HCT116 (cell line): ENCODE data around the gene CALCOCO1. TPM values are rescaled to one million over a fixed set of nuclear protein-coding genes. Genes with fewer than 3 reads are reported as not detected.
A peak's percentile ranks its signal among the peaks of the same experiment; 100 is the strongest.

Experiments
- ATAC-seq: fragments of 200-7000 bp; cut with Tn5 transposase; 2 replicates; pipeline ENCODE4 v1.9.1; 2020; ENCODE audit warnings: mild to moderate bottlenecking, moderate library complexity
- BruUV-seq: library from RNA; stranded (reverse); fragments of 400-500 nt; replicated peaks from 2 replicates; lab custom pipeline; 2021; lab: Mats Ljungman, UMichigan
- CTCF ChIA-PET: fragments of 300-600 bp; sonication (Branson Sonifier 250); formaldehyde crosslinking; loops from one replicate; lab custom pipeline; 2021; ENCODE audit warnings: antibody characterized with exemption; lab: Charles Lee
- POLR2A ChIA-PET: fragments of 300-600, 350-600 bp; sonication (Branson Sonifier 250); formaldehyde crosslinking; loops from one replicate; lab custom pipeline; 2021; ENCODE audit warnings: antibody characterized with exemption; lab: Charles Lee
- RAD21 ChIA-PET, 2 experiments: fragments of 300-600 bp; sonication (Branson Sonifier 250); formaldehyde crosslinking; loops; one replicate each; lab custom pipeline; 2023; ENCODE audit warnings: low total read pairs in 2 of 2; ENCODE audit not compliant: uncharacterized antibody in 2 of 2, unreplicated experiment in 2 of 2, low non-redundant PET in 1 of 2; lab: Charles Lee
- DNase-seq: peaks from one replicate; pipeline ENCODE4 v3.0.0-alpha.2; 2010; ENCODE audit warnings: low read depth, low spot score
- H2AFZ ChIP-seq: fragments of 200-600 bp; shearing (Covaris generic), sonication (generic); 2 replicates; pipeline ENCODE4 v1.6.1; 2017; ENCODE audit warnings: low read depth, mixed run types, mixed read lengths, antibody characterized with exemption, low read length; ENCODE audit not compliant: poor library complexity, severe bottlenecking
- H3K27ac ChIP-seq: 2 replicates; pipeline ENCODE4 v1.5.1; 2012; ENCODE audit warnings: low read depth, low read length
- H3K27me3 ChIP-seq: fragments of 200-600 bp; sonication (generic); 2 replicates; pipeline ENCODE4 v1.6.1; 2016; ENCODE audit warnings: mixed run types, low read length, mixed read lengths; ENCODE audit not compliant: insufficient read depth
- H3K36me3 ChIP-seq, 2 experiments: fragments of 200-500 bp in 1 of 2; fragments of 200-600 bp in 1 of 2; sonication (Bioruptor generic) in 1 of 2; sonication (generic) in 1 of 2; 2 replicates each; pipeline versions ENCODE4 v1.5.1 to v1.6.1; 2014 to 2016; ENCODE audit warnings: low read length in 2 of 2, inconsistent platforms in 1 of 2, mixed read lengths in 1 of 2, mixed run types in 1 of 2; ENCODE audit not compliant: insufficient read depth in 2 of 2, control insufficient read depth in 1 of 2
- H3K4me1 ChIP-seq, 2 experiments: fragments of 200-600 bp in 1 of 2; sonication (generic) in 1 of 2; 2 replicates each; pipeline versions ENCODE4 v1.5.1 to v1.6.1; 2012 to 2017; ENCODE audit warnings: low read length in 2 of 2, inconsistent platforms in 1 of 2, mild to moderate bottlenecking in 1 of 2, mixed read lengths in 1 of 2, mixed run types in 1 of 2, moderate library complexity in 1 of 2; ENCODE audit not compliant: insufficient read depth in 2 of 2, control insufficient read depth in 1 of 2
- H3K4me2 ChIP-seq: fragments of 200-600 bp; sonication (generic); 2 replicates; pipeline ENCODE4 v1.6.1; 2017; ENCODE audit warnings: mixed run types, low read length, mixed read lengths
- H3K4me3 ChIP-seq, 2 experiments: fragments of 200-600 bp in 1 of 2; sonication (generic) in 1 of 2; replicated peaks in 1 of 2; 2 replicates each; pipeline ENCODE4 v1.5.1; 2011 to 2016; ENCODE audit warnings: low read length in 2 of 2, control low read depth in 1 of 2, low read depth in 1 of 2, mild to moderate bottlenecking in 1 of 2, mixed read lengths in 1 of 2, mixed run types in 1 of 2
- H3K79me2 ChIP-seq: fragments of 200-600 bp; sonication (generic); 2 replicates; pipeline ENCODE4 v1.6.1; 2017; ENCODE audit warnings: mild to moderate bottlenecking, mixed run types, low read length, moderate library complexity, mixed read lengths; ENCODE audit not compliant: insufficient read depth
- H3K9ac ChIP-seq: fragments of 200-600 bp; sonication (generic); 2 replicates; pipeline ENCODE4 v1.6.1; 2016; ENCODE audit warnings: low read length, mixed read lengths
- H3K9me2 ChIP-seq: fragments of 200-600 bp; sonication (generic), shearing (Covaris generic); 2 replicates; pipeline ENCODE4 v1.6.1; 2017; ENCODE audit warnings: mixed run types, mild to moderate bottlenecking, moderate library complexity; ENCODE audit not compliant: insufficient read depth
- H3K9me3 ChIP-seq, 2 experiments: fragments of 200-500 bp in 1 of 2; fragments of 200-600 bp in 1 of 2; sonication (Bioruptor generic) in 1 of 2; sonication (generic) in 1 of 2; 2 replicates each; pipeline ENCODE4 v1.6.1; 2014 to 2017; ENCODE audit warnings: low read length in 2 of 2, mixed read lengths in 2 of 2, inconsistent platforms in 1 of 2, low read depth in 1 of 2, mild to moderate bottlenecking in 1 of 2, mixed run types in 1 of 2, moderate library complexity in 1 of 2; ENCODE audit not compliant: control insufficient read depth in 1 of 2, insufficient read depth in 1 of 2
- H4K20me1 ChIP-seq: fragments of 200-600 bp; sonication (generic), shearing (Covaris generic); 2 replicates; pipeline ENCODE4 v1.6.1; 2017; ENCODE audit warnings: mixed run types, mild to moderate bottlenecking, moderate library complexity; ENCODE audit not compliant: insufficient read depth
- ATF3 ChIP-seq: IDR thresholded peaks from 2 replicates; pipeline ENCODE4 v1.6.1; 2012
- EZH2 ChIP-seq: fragments of 200-600 bp; sonication (generic); IDR thresholded peaks from 2 replicates; pipeline ENCODE4 v1.6.1; 2017; ENCODE audit warnings: antibody characterized with exemption, mixed run types
- MAX ChIP-seq: IDR thresholded peaks from 2 replicates; pipeline ENCODE4 v1.6.1; 2012
- POLR2AphosphoS5 ChIP-seq: IDR thresholded peaks from 2 replicates; pipeline ENCODE4 v1.6.1; 2011; ENCODE audit warnings: mild to moderate bottlenecking, low read depth, low read length, moderate library complexity
- SIN3A ChIP-seq: IDR thresholded peaks from 2 replicates; pipeline ENCODE4 v1.6.1; 2012; ENCODE audit warnings: low read depth
- SRF ChIP-seq: IDR thresholded peaks from 2 replicates; pipeline ENCODE4 v1.6.1; 2012; ENCODE audit warnings: low read depth
- ZBTB33 ChIP-seq: IDR thresholded peaks from 2 replicates; pipeline ENCODE4 v1.6.1; 2011; ENCODE audit warnings: mild to moderate bottlenecking, low read length, moderate library complexity; ENCODE audit not compliant: insufficient replicate concordance; ENCODE audit errors: extremely low read depth
- intact Hi-C: fragments of 100-400 bp; cut with micrococcal nuclease; formaldehyde crosslinking; loops from 2 replicates; pipeline ENCODE4 v1.10.0; 2022
- total RNA-seq: library from RNA; stranded (reverse); gene quantifications from one replicate; pipeline ENCODE4 v1.2.1, GENCODE V29; 2021; ENCODE audit not compliant: unreplicated experiment

Gene CALCOCO1
- total RNA-seq, 1 experiment from 2014 or later = 42.6 TPM

GRCh38 chr12:53728206-53728605, 954 bp upstream of the CALCOCO1 start:
- H3K79me2 ChIP-seq = no peaks in the 10 kb centered on the region
- H3K9me3 ChIP-seq = no peaks in the 10 kb centered on the region
- intact Hi-C loops = no loop called here
- H4K20me1 ChIP-seq = no peaks in the 10 kb centered on the region
- no peak for TF ChIP-seq SIN3A
- TF ChIP-seq MAX = no peak
- TF ChIP-seq ZBTB33 = no peak
- no peak for TF ChIP-seq ATF3
- TF ChIP-seq POLR2AphosphoS5 = no peak
- TF ChIP-seq SRF = no peak
- no peak for TF ChIP-seq EZH2
- no peaks in the 10 kb centered on the region for H3K9me2 ChIP-seq
- no peak overlapping the region for H3K27ac ChIP-seq
- no peak for DNase-seq
- ChIA-PET POLR2A (interaction anchor here (1.5 kb wide), 1 partner anchor 11 kb away, joined by 5 read pairs; no protein-coding TSS in a partner anchor), CTCF (interaction anchor here (0.6 to 2.7 kb wide), 4 partner anchors 15 to 290 kb away, joined by 3 to 10 read pairs (median 4); no protein-coding TSS in a partner anchor), RAD21 (no interaction called here)
- no peak for ATAC-seq
- H2AFZ ChIP-seq = no peak overlapping the region
- no TSS peak for BruUV-seq
- H3K4me3 ChIP-seq = peak overlapping the region; percentile 70 to 86
- peaks cover 10 to 25% of the 10 kb centered on the region in 2 experiments for H3K4me1 ChIP-seq
- no peaks in the 10 kb centered on the region for H3K36me3 ChIP-seq
- no peak overlapping the region for H3K9ac ChIP-seq
- peak overlapping the region; percentile 86 for H3K4me2 ChIP-seq
- H3K27me3 ChIP-seq = no peaks in the 10 kb centered on the region
